ENCODE results near the gene KLF3. TPM values are rescaled to one million over a fixed set of nuclear protein-coding genes. Genes with fewer than 3 reads are reported as not detected.

KLF3 gene
- total RNA-seq, 2 donors from 2014 or later: 30.6 to 32.0 TPM

DNA sequence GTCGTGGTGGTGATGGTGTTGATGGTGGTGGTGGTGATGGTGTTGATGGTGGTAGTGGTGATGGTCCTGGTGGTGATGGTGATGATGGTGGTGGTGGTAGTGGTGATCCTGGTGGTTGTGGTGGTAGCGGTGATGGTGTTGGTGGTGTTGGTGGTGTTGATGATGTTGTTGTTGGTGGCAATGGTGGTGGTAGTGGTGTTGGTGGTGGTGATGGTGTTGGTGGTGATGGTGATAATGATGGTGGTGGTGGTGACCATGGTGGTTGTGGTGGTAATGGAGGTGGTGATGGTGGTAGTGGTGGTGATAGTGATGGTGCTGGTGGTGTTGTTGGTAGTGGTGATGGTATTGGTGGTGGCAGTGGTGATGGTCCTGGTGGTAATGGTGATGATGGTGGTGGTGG lies 69.7 kb downstream of the KLF3 start:
- TF ChIP-seq, protein P1, sequence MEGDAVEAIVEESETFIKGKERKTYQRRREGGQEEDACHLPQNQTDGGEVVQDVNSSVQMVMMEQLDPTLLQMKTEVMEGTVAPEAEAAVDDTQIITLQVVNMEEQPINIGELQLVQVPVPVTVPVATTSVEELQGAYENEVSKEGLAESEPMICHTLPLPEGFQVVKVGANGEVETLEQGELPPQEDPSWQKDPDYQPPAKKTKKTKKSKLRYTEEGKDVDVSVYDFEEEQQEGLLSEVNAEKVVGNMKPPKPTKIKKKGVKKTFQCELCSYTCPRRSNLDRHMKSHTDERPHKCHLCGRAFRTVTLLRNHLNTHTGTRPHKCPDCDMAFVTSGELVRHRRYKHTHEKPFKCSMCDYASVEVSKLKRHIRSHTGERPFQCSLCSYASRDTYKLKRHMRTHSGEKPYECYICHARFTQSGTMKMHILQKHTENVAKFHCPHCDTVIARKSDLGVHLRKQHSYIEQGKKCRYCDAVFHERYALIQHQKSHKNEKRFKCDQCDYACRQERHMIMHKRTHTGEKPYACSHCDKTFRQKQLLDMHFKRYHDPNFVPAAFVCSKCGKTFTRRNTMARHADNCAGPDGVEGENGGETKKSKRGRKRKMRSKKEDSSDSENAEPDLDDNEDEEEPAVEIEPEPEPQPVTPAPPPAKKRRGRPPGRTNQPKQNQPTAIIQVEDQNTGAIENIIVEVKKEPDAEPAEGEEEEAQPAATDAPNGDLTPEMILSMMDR (IDR thresholded peaks at IDR 0.05): no peak
- no peak for TF ChIP-seq POLR2A (IDR thresholded peaks at IDR 0.05)
- Histone ChIP-seq H3K27me3 (no peaks in the 10 kb centered on the region), H3K4me1 (peaks cover 5% of the 10 kb centered on the region), H3K27ac (no peak overlapping the region), H3K4me3 (no peak overlapping the region), H3K36me3 (replicated peaks in 1 of 2; ENCODE audit: insufficient read depth in 1 of 2, low read depth in 2 of 2) (no peaks in the 10 kb centered on the region), H3K9me3 (no peaks in the 10 kb centered on the region)
- intact Hi-C loops (cut with DNase I): loop anchor here (5.0 kb wide), 1 partner anchor 666 kb away; no protein-coding TSS in a partner anchor
- WGBS, 2 donors: 86 to 87% methylated on average over 2 of the region's 2 CpGs
- DNase-seq (no peak), ATAC-seq (no peak)

DNA sequence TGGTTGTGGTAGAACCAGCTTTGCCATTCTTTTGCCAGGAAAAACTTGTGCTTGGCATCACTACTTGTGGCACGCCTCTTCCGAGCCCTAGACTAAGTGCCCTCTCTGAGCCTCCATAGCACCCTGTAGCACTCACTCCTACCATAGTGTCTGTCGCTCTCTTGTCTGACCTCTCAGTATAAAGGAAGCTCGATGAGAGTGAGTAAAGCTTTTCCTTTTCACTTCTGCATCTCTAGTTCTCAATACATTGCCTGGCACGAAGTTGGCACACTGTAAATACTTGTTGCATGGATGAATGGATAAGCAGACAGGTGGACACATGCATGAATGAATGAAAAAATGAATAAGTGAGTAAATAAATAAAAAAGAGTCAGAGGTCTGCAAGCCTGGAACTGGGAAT lies 70.4 kb downstream of the KLF3 start:
- 77 to 78% methylated on average over 5 of the region's 5 CpGs for WGBS, 2 donors
- intact Hi-C loops (cut with DNase I): loop anchor here (5.0 kb wide), 1 partner anchor 667 kb away; no protein-coding TSS in a partner anchor
- no peaks in the 10 kb centered on the region for H3K27me3 ChIP-seq
- ATAC-seq (no peak), DNase-seq (no peak)
- H3K4me3 ChIP-seq: no peak overlapping the region
- TF ChIP-seq, protein P1 (IDR thresholded peaks at IDR 0.05): no peak
- TF ChIP-seq POLR2A (IDR thresholded peaks at IDR 0.05): no peak
- H3K36me3 ChIP-seq (replicated peaks in 1 of 2; ENCODE audit: insufficient read depth in 1 of 2, low read depth in 2 of 2): no peaks in the 10 kb centered on the region
- H3K27ac ChIP-seq: no peak overlapping the region
- H3K9me3 ChIP-seq: no peaks in the 10 kb centered on the region
- no peaks in the 10 kb centered on the region for H3K4me1 ChIP-seq

DNA sequence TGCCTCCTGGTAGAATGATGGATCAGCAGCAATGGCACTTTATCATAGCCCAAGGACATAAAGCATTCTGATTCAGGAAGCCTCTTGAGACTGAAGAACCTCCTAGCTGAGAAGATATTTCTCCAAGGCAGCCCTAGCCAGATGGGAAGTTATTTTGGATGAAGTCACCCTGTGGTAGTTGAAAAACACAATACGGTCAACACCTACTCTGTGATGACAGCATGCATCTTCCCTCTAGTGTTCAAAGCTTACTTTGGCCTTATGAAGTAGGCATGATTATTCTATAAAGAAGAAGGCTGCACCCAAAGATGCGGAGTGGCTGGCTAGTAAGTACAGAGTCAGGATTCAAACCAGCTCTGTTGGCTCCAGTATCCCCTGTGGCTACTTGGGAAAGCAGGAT lies 70.9 kb downstream of the KLF3 start:
- ATAC-seq: no peak

DNA sequence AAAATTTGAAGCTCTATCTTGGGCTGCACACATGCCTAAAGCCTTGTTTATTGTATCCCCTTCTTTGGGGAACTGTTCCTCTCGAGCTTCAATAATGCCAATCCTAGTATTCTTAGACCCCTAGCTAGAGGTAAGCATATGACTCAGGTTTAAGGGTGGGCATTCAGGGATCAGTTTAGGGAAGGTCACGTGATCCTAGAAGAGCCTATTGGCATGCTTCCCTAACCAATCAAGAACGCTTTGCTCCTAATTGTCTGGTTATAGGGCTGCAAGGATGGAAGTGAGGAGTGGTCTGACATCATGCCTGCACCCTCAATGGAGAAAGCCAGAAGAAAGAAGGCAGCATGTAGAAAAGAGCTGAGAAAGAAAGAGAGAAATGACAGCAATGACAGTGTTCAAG lies 71.9 kb downstream of the KLF3 start:
- no peak overlapping the region for H3K4me3 ChIP-seq
- TF ChIP-seq, protein P1 (IDR thresholded peaks at IDR 0.05): no peak
- no peak for TF ChIP-seq POLR2A (IDR thresholded peaks at IDR 0.05)
- no peak overlapping the region for H3K27ac ChIP-seq
- H3K36me3 ChIP-seq (replicated peaks in 1 of 2; ENCODE audit: insufficient read depth in 1 of 2, low read depth in 2 of 2): no peaks in the 10 kb centered on the region
- H3K27me3 ChIP-seq: no peaks in the 10 kb centered on the region
- ATAC-seq (no peak), DNase-seq (no peak)
- WGBS, 2 donors: 71 to 73% methylated on average over 3 of the region's 3 CpGs
- intact Hi-C loops (cut with DNase I): no loop called here
- H3K9me3 ChIP-seq: no peaks in the 10 kb centered on the region
- H3K4me1 ChIP-seq: no peaks in the 10 kb centered on the region

More for the DNA sequence above, 70.9 kb downstream of the KLF3 start:
- TF ChIP-seq, protein P1 (IDR thresholded peaks at IDR 0.05): no peak
- no peak for TF ChIP-seq POLR2A (IDR thresholded peaks at IDR 0.05)
- DNase-seq: no peak
- intact Hi-C loops (cut with DNase I): loop anchor here (5.0 kb wide), 1 partner anchor 668 kb away; no protein-coding TSS in a partner anchor
- H3K4me1 ChIP-seq: no peaks in the 10 kb centered on the region
- WGBS, 2 donors: 88 to 90% methylated on average over 2 of the region's 2 CpGs
- H3K27me3 ChIP-seq: no peaks in the 10 kb centered on the region
- no peak overlapping the region for H3K27ac ChIP-seq
- no peak overlapping the region for H3K4me3 ChIP-seq
- H3K9me3 ChIP-seq: no peaks in the 10 kb centered on the region
- no peaks in the 10 kb centered on the region for H3K36me3 ChIP-seq (replicated peaks in 1 of 2; ENCODE audit: insufficient read depth in 1 of 2, low read depth in 2 of 2)
